8988T (cell line): ENCODE results near the gene NUPR2.
A peak's percentile ranks its signal among the peaks of the same experiment; 100 is the strongest.
"Not testable (repeated sequence)": the region's sequence is repeated elsewhere in the genome, so short reads cannot be mapped to it uniquely, and the experiment has no call there.

Experiments used
- DNase-seq: peaks from one replicate; pipeline ENCODE4 v3.0.0; 2011

The NUPR2 gene

GRCh38 chr7:56115852-56116538, at the start of gene NUPR2:
Gene NUPR2 (minus strand): TSS chr7:56116417. CDS start chr7:56116314, 103 bp downstream.
- DNase-seq: no peak

GRCh38 chr7:56157238-56157790, 41.1 kb upstream of the NUPR2 start:
- no peak for DNase-seq

GRCh38 chr7:56131062-56131461, 14.8 kb upstream of the NUPR2 start:
- not testable (repeated sequence) for DNase-seq

- DNase-seq: no peak
Observed at GRCh38 chr7:56127241-56127975, 11.2 kb upstream of the NUPR2 start.

GRCh38 chr7:56125831-56126230, 9.6 kb upstream of the NUPR2 start:
- no peak for DNase-seq

GRCh38 chr7:56124981-56125380, 8.8 kb upstream of the NUPR2 start:
- no peak for DNase-seq

- DNase-seq: no peak
Observed at GRCh38 chr7:56121440-56121839, 5.2 kb upstream of the NUPR2 start.

- DNase-seq: not testable (repeated sequence)
Observed at GRCh38 chr7:56112244-56112643, 4.0 kb downstream of the NUPR2 start.

- no peak for DNase-seq
Observed at GRCh38 chr7:56110611-56111010, 5.6 kb downstream of the NUPR2 start.

GRCh38 chr7:56107954-56108258, 8.3 kb downstream of the NUPR2 start:
- DNase-seq: no peak

GRCh38 chr7:56106108-56107073, 9.8 kb downstream of the NUPR2 start, which contains the start of gene CHCHD2:
Gene CHCHD2 (minus strand): TSS chr7:56106476. CDS start chr7:56106413, 63 bp downstream.
- DNase-seq: peak; percentile 63

GRCh38 chr7:56105508-56105907, 10.7 kb downstream of the NUPR2 start:
- no peak for DNase-seq

- not testable (repeated sequence) for DNase-seq
Observed at GRCh38 chr7:56104138-56104537, 12.1 kb downstream of the NUPR2 start.

- no peak for DNase-seq
Observed at GRCh38 chr7:56099653-56100052, 16.6 kb downstream of the NUPR2 start.

- not testable (repeated sequence) for DNase-seq
Observed at GRCh38 chr7:56098187-56099008, 17.8 kb downstream of the NUPR2 start.

- no peak for DNase-seq
Observed at GRCh38 chr7:56097700-56098099, 18.5 kb downstream of the NUPR2 start.

- peak; percentile 29 for DNase-seq
Observed at GRCh38 chr7:56092789-56093531, 23.3 kb downstream of the NUPR2 start, which contains the start of gene PHKG1. Gene PHKG1 (minus strand): TSS chr7:56092952. CDS start chr7:56088941, 4,011 bp downstream.

GRCh38 chr7:56092388-56092787, 23.8 kb downstream of the NUPR2 start:
- not testable (repeated sequence) for DNase-seq

GRCh38 chr7:56091591-56091990, 24.6 kb downstream of the NUPR2 start:
- DNase-seq: no peak

GRCh38 chr7:56087445-56087844, 28.8 kb downstream of the NUPR2 start:
- DNase-seq: no peak

GRCh38 chr7:56086761-56087160, 29.5 kb downstream of the NUPR2 start:
- no peak for DNase-seq
